K562 (cell line): ENCODE data around the gene SLC4A2. TPM values are rescaled to one million over a fixed set of nuclear protein-coding genes. Genes with fewer than 3 reads are reported as not detected.

Experiments used
- ATF1 ChIP-seq, 2 experiments: fragments of 450-650 bp in 1 of 2; IDR thresholded peaks; 2 replicates each; pipeline ENCODE4 v1.6.1; 2016; ENCODE audit warnings: missing compliant biosample characterization in 1 of 2, missing genetic modification characterization in 1 of 2
- EZH2 ChIP-seq: IDR thresholded peaks from 2 replicates; pipeline ENCODE4 v1.6.1; 2012; ENCODE audit warnings: low read depth, mild to moderate bottlenecking, inconsistent platforms, low read length, borderline replicate concordance
- GTF2F1 ChIP-seq: IDR thresholded peaks from 2 replicates; pipeline ENCODE4 v1.6.1; 2011; ENCODE audit warnings: low read depth, low read length, improper control_type of control experiment
- IRF2 ChIP-seq: sonication (generic); formaldehyde crosslinking; IDR thresholded peaks from 2 replicates; pipeline ENCODE4 v1.8.1; 2022; ENCODE audit warnings: mild to moderate bottlenecking, missing genetic modification reagents
- KDM4B ChIP-seq, 2 experiments: fragments of 450-650 bp in 1 of 2; sonication (generic) in 1 of 2; IDR thresholded peaks; 2 replicates each; pipeline ENCODE4 v1.6.1; 2016 to 2017; ENCODE audit warnings: borderline replicate concordance in 2 of 2, antibody characterized with exemption in 1 of 2, low read depth in 1 of 2, mild to moderate bottlenecking in 1 of 2
- MTA2 ChIP-seq: fragments of 450-650 bp; IDR thresholded peaks from 2 replicates; pipeline ENCODE4 v1.6.1; 2016; ENCODE audit warnings: low read depth
- MYC ChIP-seq, 2 experiments: fragments of 250-450 bp in 1 of 2; sonication (Bioruptor Pico) in 1 of 2; IDR thresholded peaks; 2 replicates each; pipeline versions ENCODE4 v1.5.1 to v1.6.1; 2012 to 2021; ENCODE audit warnings: low read depth in 2 of 2, borderline replicate concordance in 1 of 2, improper control_type of control experiment in 1 of 2, low read length in 1 of 2, mild to moderate bottlenecking in 1 of 2, moderate library complexity in 1 of 2
- NFIX ChIP-seq: fragments of 250-450 bp; sonication (Bioruptor Pico); IDR thresholded peaks from 2 replicates; pipeline ENCODE4 v1.4.0; 2020; ENCODE audit warnings: low read depth, mild to moderate bottlenecking, moderate library complexity
- NFRKB ChIP-seq: fragments of 450-650 bp; IDR thresholded peaks from 2 replicates; pipeline ENCODE4 v1.6.1; 2016; ENCODE audit warnings: low read depth
- PURB ChIP-seq: sonication (generic); formaldehyde crosslinking; IDR thresholded peaks from 2 replicates; pipeline ENCODE4 v1.9.0; 2021; ENCODE audit warnings: low read depth, mild to moderate bottlenecking, missing genetic modification reagents
- RAD21 ChIP-seq, 2 experiments: fragments of 250-450 bp in 1 of 2; fragments of 450-650 bp in 1 of 2; sonication (Bioruptor Pico) in 1 of 2; formaldehyde crosslinking in 1 of 2; IDR thresholded peaks in 1 of 2; conservative IDR thresholded peaks in 1 of 2; 2 replicates each; pipeline versions ENCODE4 v1.4.0 to v1.8.0; 2020 to 2022; ENCODE audit warnings: mild to moderate bottlenecking in 2 of 2, moderate library complexity in 1 of 2
- SOX6 ChIP-seq: fragments of 450-650 bp; IDR thresholded peaks from 2 replicates; pipeline ENCODE4 v1.6.1; 2014; ENCODE audit warnings: mild to moderate bottlenecking
- SP1 ChIP-seq: sonication (generic); formaldehyde crosslinking; IDR thresholded peaks from 2 replicates; pipeline ENCODE4 v1.8.1; 2022; ENCODE audit warnings: mild to moderate bottlenecking, missing genetic modification reagents
- ZC3H11A ChIP-seq: IDR thresholded peaks from 2 replicates; pipeline ENCODE4 v1.6.1; 2012; ENCODE audit warnings: low read depth, low read length, improper control_type of control experiment
- ZFP36 ChIP-seq: fragments of 150-350 bp; IDR thresholded peaks from 2 replicates; pipeline ENCODE4 v1.6.1; 2018; ENCODE audit warnings: low read length, low read depth; ENCODE audit not compliant: partially characterized antibody
- ZNF785 ChIP-seq: fragments of 250-450 bp; sonication (Bioruptor Pico); IDR thresholded peaks from 2 replicates; pipeline ENCODE4 v1.4.0; 2020; ENCODE audit warnings: mild to moderate bottlenecking
- polyA plus RNA-seq, 8 experiments: library from polyadenylated mRNA; depleted of rRNA in 4 of 8; stranded (reverse) in 5 of 8; unstranded in 3 of 8; fragments of >200 nt; fragmentation: Nextera tagmentation in 2 of 8; fragmentation: Illumina TruSeq in 1 of 8; extraction: Ambion mirVana in 2 of 8; extraction: Trizol in 1 of 8; gene quantifications; 2 replicates each; pipeline versions ENCODE4 v1.2.1 to v1.2.3, GENCODE V29; 2011 to 2014; ENCODE audit warnings: inconsistent platforms in 1 of 8, missing spikeins in 1 of 8
- total RNA-seq, 7 experiments: library from RNA; depleted of rRNA in 6 of 7; stranded (reverse); fragments of >200 nt in 6 of 7; fragmentation: Illumina TruSeq in 2 of 7; extraction: Trizol in 2 of 7; gene quantifications; 2 replicates each; pipeline versions ENCODE4 v1.2.1 to v1.2.3, GENCODE V29; 2011 to 2021; ENCODE audit warnings: low replicate concordance in 1 of 7
- TF ChIP-seq, protein P1 (sequence below): fragments of 450-650 bp; IDR thresholded peaks from 2 replicates; pipeline ENCODE4 v1.7.1; 2018; ENCODE audit warnings: mild to moderate bottlenecking, low read depth; ENCODE audit not compliant: partially characterized antibody
- TF ChIP-seq, protein P2 (sequence below), 2 experiments: IDR thresholded peaks; 2 replicates each; pipeline ENCODE4 v1.6.1; 2011; ENCODE audit warnings: borderline replicate concordance in 1 of 2, control low read depth in 1 of 2, low read depth in 1 of 2, low read length in 1 of 2, mild to moderate bottlenecking in 1 of 2, mixed read lengths in 1 of 2, moderate library complexity in 1 of 2; ENCODE audit not compliant: insufficient read depth in 1 of 2, insufficient read length in 1 of 2, poor library complexity in 1 of 2, severe bottlenecking in 1 of 2; ENCODE audit errors: extremely low read depth in 1 of 2
- TF ChIP-seq, protein P3 (sequence below): IDR thresholded peaks from 2 replicates; pipeline ENCODE4 v1.6.1; 2011; ENCODE audit not compliant: insufficient read length; ENCODE audit errors: extremely low read depth
- TF ChIP-seq, protein P4 (sequence below): IDR thresholded peaks from 2 replicates; pipeline ENCODE4 v1.6.1; 2016; ENCODE audit warnings: missing genetic modification characterization, missing compliant biosample characterization

The SLC4A2 gene
- total and polyA plus RNA-seq, 9 of the 15 experiments (the other 6 are each of a cell fraction or from before 2014, with no cell fraction given): 11.4 to 375 (median 130) TPM

DNA sequence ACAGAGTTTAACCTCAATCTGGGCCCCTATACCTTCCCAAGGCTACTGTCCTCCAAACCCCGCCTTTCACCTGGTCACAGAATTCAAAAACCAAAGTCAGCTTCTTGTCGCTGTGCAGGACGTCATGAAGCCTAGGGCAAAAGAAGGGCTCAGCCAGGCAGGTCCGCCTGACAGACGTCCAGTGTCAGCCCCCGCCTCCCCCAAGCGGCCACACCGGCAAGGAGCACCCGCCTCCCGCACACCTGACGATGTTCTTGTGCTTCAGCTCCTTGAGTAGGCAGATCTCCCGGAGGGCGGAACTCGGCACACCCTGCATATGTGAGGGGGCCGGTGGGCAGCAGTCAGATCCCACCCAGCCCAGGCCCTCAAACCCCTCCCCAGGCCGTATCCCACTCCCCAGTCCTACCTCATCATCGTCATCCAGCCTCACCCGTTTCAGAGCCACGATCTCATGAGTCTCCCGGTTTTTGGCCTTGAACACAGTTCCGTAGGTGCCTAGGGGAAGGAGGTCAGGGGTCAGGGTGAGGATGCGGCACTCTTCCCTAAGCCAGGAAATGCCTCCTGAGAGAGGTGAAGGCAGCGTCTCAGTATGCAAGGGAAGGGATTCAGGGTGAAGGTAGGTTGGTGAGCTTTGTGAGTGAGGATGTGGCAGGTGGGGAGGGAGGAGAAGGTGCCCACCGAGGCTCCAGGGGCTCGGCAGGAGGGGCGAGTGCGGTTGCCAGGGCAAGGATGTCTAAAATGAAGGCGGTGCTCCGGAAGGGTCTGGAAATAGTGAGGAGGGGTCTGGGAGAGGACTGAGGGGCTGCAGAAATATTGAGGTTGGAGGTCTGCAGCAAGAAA, 2.5 kb upstream of the SLC4A2 start (continued):
- TF ChIP-seq PURB (CRISPR knock-in tag): 0 out of 2 replicates have a peak, but pooled peaks have one; percentile 29
- TF ChIP-seq ZC3H11A: no peak
- TF ChIP-seq SOX6: no peak
- TF ChIP-seq EZH2: no peak
- TF ChIP-seq, protein P1, sequence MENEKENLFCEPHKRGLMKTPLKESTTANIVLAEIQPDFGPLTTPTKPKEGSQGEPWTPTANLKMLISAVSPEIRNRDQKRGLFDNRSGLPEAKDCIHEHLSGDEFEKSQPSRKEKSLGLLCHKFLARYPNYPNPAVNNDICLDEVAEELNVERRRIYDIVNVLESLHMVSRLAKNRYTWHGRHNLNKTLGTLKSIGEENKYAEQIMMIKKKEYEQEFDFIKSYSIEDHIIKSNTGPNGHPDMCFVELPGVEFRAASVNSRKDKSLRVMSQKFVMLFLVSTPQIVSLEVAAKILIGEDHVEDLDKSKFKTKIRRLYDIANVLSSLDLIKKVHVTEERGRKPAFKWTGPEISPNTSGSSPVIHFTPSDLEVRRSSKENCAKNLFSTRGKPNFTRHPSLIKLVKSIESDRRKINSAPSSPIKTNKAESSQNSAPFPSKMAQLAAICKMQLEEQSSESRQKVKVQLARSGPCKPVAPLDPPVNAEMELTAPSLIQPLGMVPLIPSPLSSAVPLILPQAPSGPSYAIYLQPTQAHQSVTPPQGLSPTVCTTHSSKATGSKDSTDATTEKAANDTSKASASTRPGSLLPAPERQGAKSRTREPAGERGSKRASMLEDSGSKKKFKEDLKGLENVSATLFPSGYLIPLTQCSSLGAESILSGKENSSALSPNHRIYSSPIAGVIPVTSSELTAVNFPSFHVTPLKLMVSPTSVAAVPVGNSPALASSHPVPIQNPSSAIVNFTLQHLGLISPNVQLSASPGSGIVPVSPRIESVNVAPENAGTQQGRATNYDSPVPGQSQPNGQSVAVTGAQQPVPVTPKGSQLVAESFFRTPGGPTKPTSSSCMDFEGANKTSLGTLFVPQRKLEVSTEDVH: no peak
- no peak for TF ChIP-seq MYC (IDR thresholded peaks at IDR 0.05; ENCODE audit: low read depth, low read length)
- no peak for TF ChIP-seq MYC (CRISPR knock-in tag; IDR thresholded peaks at IDR 0.05; ENCODE audit: borderline replicate concordance, low read depth)
- TF ChIP-seq ZNF785 (CRISPR knock-in tag): no peak
- TF ChIP-seq, protein P2, sequence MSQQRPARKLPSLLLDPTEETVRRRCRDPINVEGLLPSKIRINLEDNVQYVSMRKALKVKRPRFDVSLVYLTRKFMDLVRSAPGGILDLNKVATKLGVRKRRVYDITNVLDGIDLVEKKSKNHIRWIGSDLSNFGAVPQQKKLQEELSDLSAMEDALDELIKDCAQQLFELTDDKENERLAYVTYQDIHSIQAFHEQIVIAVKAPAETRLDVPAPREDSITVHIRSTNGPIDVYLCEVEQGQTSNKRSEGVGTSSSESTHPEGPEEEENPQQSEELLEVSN (IDR thresholded peaks at IDR 0.05; ENCODE audit: borderline replicate concordance in 1 of 2, extremely low read depth in 1 of 2, insufficient read depth in 1 of 2, insufficient read length in 1 of 2, low read depth in 1 of 2, low read length in 1 of 2, poor library complexity in 1 of 2, severe bottlenecking in 1 of 2): no peak
- TF ChIP-seq, protein P3, sequence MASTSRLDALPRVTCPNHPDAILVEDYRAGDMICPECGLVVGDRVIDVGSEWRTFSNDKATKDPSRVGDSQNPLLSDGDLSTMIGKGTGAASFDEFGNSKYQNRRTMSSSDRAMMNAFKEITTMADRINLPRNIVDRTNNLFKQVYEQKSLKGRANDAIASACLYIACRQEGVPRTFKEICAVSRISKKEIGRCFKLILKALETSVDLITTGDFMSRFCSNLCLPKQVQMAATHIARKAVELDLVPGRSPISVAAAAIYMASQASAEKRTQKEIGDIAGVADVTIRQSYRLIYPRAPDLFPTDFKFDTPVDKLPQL: no peak
- peak in 1 of 2 experiments; percentile 49; a peak in 2 of 4 replicates for TF ChIP-seq RAD21 (CRISPR knock-in tag; conservative IDR thresholded peaks at IDR 0.05 in 1 of 2, IDR thresholded peaks at IDR 0.05 in 1 of 2)
- TF ChIP-seq IRF2 (CRISPR knock-in tag): no peak
- peak; percentile 71 for TF ChIP-seq SP1 (CRISPR knock-in tag)
- TF ChIP-seq NFIX (CRISPR knock-in tag): no peak
- TF ChIP-seq, protein P4, sequence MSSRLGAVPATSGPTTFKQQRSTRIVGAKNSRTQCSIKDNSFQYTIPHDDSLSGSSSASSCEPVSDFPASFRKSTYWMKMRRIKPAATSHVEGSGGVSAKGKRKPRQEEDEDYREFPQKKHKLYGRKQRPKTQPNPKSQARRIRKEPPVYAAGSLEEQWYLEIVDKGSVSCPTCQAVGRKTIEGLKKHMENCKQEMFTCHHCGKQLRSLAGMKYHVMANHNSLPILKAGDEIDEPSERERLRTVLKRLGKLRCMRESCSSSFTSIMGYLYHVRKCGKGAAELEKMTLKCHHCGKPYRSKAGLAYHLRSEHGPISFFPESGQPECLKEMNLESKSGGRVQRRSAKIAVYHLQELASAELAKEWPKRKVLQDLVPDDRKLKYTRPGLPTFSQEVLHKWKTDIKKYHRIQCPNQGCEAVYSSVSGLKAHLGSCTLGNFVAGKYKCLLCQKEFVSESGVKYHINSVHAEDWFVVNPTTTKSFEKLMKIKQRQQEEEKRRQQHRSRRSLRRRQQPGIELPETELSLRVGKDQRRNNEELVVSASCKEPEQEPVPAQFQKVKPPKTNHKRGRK (tag): no peak
- no peak for TF ChIP-seq MTA2
- TF ChIP-seq NFRKB: no peak
- no peak for TF ChIP-seq GTF2F1
- no peak for TF ChIP-seq ZFP36
- TF ChIP-seq ATF1 (CRISPR knock-in tag; IDR thresholded peaks at IDR 0.05): no peak
- no peak for TF ChIP-seq ATF1 (tag; IDR thresholded peaks at IDR 0.05)
- TF ChIP-seq KDM4B (IDR thresholded peaks at IDR 0.05; ENCODE audit: borderline replicate concordance in 2 of 2, low read depth in 1 of 2): no peak
